Effector memory CD4-positive, alpha-beta T cell (primary cell): ENCODE data around the gene CSAG1.
"Not testable (repeated sequence)": the region's sequence is repeated elsewhere in the genome, so short reads cannot be mapped to it uniquely, and the experiment has no call there.

Source experiments
- DNase-seq, 3 donors: peaks; one replicate each; pipeline ENCODE4 v3.0.0-alpha.2; 2020
- H3K27ac ChIP-seq: 2 replicates; pipeline ENCODE4 v1.7.0; 2013; ENCODE audit warnings: mild to moderate bottlenecking, low read length, moderate library complexity; ENCODE audit not compliant: insufficient read depth, poor library complexity, severe bottlenecking
- H3K27me3 ChIP-seq: replicated peaks from 2 replicates; pipeline ENCODE4 v1.7.0; 2013; ENCODE audit warnings: mild to moderate bottlenecking, low read length; ENCODE audit not compliant: insufficient read depth, control insufficient read depth, poor library complexity, severe bottlenecking
- H3K36me3 ChIP-seq: 2 replicates; pipeline ENCODE4 v1.7.0; 2013; ENCODE audit warnings: mild to moderate bottlenecking, low read length, moderate library complexity; ENCODE audit not compliant: control insufficient read depth, insufficient read depth
- H3K4me1 ChIP-seq: 2 replicates; pipeline ENCODE4 v1.7.0; 2013; ENCODE audit warnings: low read length, mild to moderate bottlenecking; ENCODE audit not compliant: control insufficient read depth, insufficient read depth, poor library complexity, severe bottlenecking
- H3K4me3 ChIP-seq: 2 replicates; pipeline ENCODE4 v1.7.0; 2013; ENCODE audit warnings: low read length, low read depth, mild to moderate bottlenecking; ENCODE audit not compliant: insufficient read depth, poor library complexity, severe bottlenecking
- H3K9me3 ChIP-seq: 2 replicates; pipeline ENCODE4 v1.7.0; 2013; ENCODE audit warnings: mild to moderate bottlenecking, low read length, moderate library complexity; ENCODE audit not compliant: control insufficient read depth

The CSAG1 gene

DNA sequence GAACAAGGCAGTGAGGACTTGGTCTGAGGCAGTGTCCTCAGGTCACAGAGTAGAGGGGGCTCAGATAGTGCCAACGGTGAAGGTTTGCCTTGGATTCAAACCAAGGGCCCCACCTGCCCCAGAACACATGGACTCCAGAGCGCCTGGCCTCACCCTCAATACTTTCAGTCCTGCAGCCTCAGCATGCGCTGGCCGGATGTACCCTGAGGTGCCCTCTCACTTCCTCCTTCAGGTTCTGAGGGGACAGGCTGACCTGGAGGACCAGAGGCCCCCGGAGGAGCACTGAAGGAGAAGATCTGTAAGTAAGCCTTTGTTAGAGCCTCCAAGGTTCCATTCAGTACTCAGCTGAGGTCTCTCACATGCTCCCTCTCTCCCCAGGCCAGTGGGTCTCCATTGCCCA, 33.1 kb downstream of the CSAG1 start:
- not testable (repeated sequence) for H3K4me1 ChIP-seq, H3K36me3 ChIP-seq, H3K27me3 ChIP-seq, H3K4me3 ChIP-seq, H3K9me3 ChIP-seq, DNase-seq, H3K27ac ChIP-seq

DNA sequence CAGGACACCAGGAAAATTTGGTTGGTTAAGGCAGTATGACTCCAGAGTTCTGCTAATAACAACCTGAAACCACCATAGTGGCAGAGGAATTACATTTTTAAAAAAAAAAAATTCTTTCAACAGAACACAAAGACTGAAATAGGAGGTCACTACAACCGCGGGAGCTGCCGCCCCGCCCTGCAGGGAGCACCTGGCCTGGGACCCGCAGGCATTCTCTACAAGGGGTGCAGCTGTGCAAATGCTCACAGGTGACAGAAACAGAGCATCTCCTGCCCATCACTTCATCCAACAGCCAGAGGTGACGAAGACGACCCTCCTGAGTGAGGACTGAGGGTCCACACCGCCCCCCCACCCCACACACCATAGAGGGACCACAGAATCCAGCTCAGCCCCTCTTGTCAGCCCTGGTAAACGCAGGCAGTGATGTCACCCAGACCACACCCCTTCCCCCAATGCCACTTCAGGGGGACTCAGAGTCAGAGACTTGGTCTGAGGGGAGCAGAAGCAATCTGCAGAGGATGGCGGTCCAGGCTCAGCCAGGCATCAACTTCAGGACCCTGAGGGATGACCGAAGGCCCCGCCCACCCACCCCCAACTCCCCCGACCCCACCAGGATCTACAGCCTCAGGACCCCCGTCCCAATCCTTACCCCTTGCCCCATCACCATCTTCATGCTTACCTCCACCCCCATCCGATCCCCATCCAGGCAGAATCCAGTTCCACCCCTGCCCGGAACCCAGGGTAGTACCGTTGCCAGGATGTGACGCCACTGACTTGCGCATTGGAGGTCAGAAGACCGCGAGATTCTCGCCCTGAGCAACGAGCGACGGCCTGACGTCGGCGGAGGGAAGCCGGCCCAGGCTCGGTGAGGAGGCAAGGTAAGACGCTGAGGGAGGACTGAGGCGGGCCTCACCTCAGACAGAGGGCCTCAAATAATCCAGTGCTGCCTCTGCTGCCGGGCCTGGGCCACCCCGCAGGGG, 35.3 kb downstream of the CSAG1 start, which contains the start of gene MAGEA3:
TSS of gene MAGEA3 (plus strand) at position 843 of the 980 bp plus-strand sequence. CDS start 2,039 bp downstream, outside the sequence.
- H3K27me3 ChIP-seq, H3K4me3 ChIP-seq, H3K4me1 ChIP-seq, H3K27ac ChIP-seq, DNase-seq, H3K9me3 ChIP-seq, H3K36me3 ChIP-seq: not testable (repeated sequence)

DNA sequence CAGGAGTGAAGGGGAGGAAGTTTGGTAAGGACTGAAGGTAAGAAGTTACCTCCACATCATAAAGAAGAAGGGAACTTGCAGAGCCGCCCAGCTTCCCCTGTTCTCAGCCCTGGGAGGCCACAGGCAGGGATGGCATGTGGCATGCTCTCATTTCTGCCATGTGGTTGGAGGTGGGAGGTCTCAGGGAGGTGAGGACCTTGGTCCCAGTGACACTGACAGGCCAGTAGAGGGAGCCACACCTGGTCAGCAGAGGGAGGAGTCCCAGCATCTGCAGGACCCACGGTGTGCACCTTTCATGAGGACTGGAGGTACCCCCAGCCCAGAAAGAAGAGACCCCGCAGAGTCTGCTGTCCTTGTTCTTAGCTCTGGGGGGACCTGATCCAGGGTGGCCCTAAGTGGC, 52.5 kb downstream of the CSAG1 start:
- not testable (repeated sequence) for H3K4me1 ChIP-seq, H3K9me3 ChIP-seq, H3K27me3 ChIP-seq, H3K27ac ChIP-seq, H3K36me3 ChIP-seq, DNase-seq, H3K4me3 ChIP-seq
